GM08714 (cell line): ENCODE measurements around the gene FGL2.
A peak's percentile ranks its signal among the peaks of the same experiment; 100 is the strongest.
"Not testable (repeated sequence)": the region's sequence is repeated elsewhere in the genome, so short reads cannot be mapped to it uniquely, and the experiment has no call there.

Source experiments
- H3K4me3 ChIP-seq: fragments of 200-500 bp; sonication (Bioruptor generic); 2 replicates; pipeline ENCODE4 v1.5.1; 2014; ENCODE audit warnings: mild to moderate bottlenecking, low read length, inconsistent platforms
- ZNF274 ChIP-seq: IDR thresholded peaks from 2 replicates; pipeline ENCODE4 v1.6.1; 2012; ENCODE audit warnings: mild to moderate bottlenecking, low read depth, low read length

Gene FGL2

GRCh38 chr7:77226357-77226839, 26.8 kb upstream of the FGL2 start:
- no peak for TF ChIP-seq ZNF274
- no peak overlapping the region for H3K4me3 ChIP-seq

DNA sequence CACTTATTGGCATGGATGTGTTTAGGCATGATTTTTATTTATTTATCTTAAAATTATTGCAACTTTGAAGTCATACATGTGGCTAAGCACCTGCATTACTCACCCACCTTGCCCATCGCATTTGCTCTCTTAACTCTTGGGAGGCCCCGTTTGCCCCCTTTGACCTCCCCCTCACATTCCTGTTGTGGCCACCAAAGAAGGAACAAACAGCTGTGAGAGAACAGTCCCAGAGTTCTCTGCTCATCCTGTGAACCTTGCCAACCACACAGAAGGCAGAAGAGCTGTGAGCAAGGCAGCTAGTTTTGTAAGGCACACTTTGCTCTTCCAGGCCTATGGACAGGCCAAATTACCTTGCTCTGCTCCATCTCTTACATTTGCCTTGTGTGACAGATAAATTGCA, 23.6 kb upstream of the FGL2 start:
- TF ChIP-seq ZNF274: no peak
- H3K4me3 ChIP-seq: no peak overlapping the region

DNA sequence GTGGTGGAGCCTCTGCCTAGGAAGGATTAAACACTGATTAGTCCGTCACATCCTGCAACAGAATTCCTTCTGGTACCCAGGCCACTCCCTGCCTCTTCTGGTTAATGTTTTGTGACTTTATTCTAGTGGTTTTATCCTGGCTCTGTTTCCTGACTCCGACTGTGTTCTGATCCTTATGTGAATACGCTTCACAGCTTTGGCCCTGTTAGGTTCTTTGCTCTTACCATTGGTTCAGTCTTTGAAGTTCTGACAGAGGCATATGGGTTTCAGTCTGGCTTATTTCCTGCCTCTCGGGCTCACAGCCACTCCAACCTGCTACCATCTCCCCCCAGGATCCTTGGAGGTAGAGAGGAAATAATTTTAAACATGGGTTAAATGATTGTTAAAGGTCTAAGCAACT, 23.2 kb upstream of the FGL2 start:
- no peak for TF ChIP-seq ZNF274
- H3K4me3 ChIP-seq: no peak overlapping the region

DNA sequence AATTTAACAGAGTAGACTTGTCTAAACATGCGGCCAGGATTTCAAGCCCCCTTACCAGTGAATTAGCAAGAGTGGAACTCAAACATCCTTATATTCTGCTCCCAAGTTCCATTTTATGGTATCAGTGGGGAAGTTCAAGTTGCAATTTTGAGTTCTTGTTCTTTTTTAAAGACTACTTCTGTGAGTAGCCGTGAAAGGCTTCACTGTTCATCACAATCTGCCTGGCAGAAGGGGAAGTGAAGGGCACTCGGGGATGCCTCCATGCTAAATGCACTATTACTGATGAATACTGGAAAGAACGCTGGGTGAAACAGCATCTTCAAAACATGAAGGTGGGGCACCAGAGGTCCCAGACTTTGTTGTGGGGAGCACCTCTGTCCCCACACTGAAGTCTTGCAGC, 22.4 kb upstream of the FGL2 start:
- no peak overlapping the region for H3K4me3 ChIP-seq
- no peak for TF ChIP-seq ZNF274

- not testable (repeated sequence) for H3K4me3 ChIP-seq
These were observed 20.2 kb upstream of the FGL2 start for GRCh38 chr7:77219701-77220331.

- TF ChIP-seq ZNF274: no peak
- H3K4me3 ChIP-seq: no peak overlapping the region
These were observed 18.0 kb upstream of the FGL2 start for GRCh38 chr7:77217474-77218185.

DNA sequence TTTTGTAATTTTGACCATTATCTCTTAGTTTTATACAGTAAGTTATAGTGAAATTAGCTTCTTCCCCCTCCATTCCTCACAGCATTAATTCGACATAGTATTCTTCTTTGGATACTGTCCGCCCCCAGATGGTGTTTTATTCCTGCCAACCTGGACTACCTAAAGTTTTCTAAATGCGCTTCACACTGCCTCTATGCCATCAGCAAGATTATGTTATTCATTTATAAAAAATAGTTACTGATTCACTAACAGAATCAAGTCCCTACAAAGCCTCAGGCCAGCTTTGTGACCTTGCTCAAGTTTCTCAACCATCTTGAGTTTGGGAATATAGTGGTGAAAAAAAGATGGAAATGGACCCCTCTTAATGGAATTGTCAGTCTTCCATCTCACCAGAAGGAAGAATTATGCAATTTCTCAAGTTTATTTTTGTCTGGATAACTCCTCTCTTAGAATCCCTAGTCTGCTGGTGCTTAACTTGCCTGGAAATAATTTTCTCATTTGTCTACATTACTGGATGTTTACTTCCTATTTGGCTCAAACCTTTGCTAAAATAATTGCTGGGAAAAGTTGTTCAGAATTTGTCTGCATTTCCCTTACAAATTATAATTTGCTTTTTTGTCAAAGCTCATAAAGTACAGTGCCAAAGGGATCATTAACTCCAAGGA, 16.7 kb upstream of the FGL2 start:
- no peak for TF ChIP-seq ZNF274
- H3K4me3 ChIP-seq: no peak overlapping the region

DNA sequence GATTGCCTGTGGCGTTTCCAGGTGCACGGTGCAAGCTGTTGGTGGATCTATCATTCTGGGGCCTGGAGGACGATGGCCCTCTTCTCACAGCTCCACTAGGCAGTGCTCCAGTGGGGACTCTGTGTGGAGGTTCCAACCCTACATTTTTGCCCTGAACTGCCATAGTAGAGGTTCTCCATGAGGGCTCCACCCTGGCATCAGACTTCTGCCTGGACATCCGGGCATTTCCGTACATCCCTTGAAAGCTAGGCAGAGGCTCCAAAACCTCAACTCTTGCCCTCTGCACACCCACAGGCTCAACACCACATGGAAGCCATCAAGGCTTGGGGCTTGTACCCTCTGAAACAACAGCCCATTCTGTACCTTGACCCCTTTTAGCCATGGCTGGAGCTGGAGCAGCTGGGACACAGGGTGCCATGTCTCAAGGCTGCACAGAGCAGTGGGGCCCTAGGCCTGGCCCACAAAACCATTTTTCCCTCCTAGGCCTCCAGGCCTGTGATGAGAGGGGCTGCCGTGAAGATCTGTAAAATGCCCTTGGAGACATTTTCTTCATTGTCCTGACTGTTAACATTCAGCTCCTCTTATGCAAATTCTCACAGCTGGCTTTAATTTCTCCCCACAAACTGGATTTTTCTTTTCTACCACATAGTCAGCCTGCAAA, 10.0 kb upstream of the FGL2 start:
- no peak overlapping the region for H3K4me3 ChIP-seq
- no peak for TF ChIP-seq ZNF274

DNA sequence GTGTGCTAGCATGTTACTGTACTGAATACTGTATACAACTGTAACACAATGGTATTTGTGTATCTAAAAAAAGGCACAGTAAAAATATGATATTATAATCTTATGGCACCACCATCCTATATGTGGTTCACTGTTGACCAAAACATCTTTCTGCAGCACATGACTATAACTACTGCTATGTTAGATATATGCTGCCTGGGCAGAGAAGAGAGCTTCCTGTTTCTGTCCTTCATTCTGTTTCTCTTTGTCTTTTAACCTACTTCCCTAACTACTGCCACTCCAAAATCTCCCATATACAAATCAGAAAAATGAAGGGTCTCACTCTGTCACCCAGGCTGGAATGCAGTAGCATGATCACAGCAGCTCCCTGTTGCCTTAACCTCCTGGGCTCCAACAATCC, 8.8 kb upstream of the FGL2 start:
- H3K4me3 ChIP-seq: no peak overlapping the region
- no peak for TF ChIP-seq ZNF274

DNA sequence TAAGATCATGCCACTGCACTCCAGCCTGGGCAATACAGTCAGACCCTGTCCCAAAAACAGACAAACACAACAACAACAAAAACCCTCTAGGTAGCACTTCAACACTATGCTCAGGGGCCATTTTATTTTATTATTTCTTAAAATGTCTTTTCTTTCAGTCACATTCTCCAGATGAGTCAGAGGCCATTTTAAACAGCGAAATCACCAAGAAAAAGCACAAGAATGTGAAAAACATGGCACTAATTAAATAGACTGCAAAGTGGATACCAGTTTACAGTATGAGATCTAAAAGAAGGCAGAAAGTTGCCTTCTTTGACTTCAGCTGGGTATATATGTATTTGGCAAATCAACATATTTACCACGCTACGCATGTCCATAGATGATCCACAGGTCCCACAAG, 6.1 kb upstream of the FGL2 start:
- no peak for TF ChIP-seq ZNF274
- no peak overlapping the region for H3K4me3 ChIP-seq

DNA sequence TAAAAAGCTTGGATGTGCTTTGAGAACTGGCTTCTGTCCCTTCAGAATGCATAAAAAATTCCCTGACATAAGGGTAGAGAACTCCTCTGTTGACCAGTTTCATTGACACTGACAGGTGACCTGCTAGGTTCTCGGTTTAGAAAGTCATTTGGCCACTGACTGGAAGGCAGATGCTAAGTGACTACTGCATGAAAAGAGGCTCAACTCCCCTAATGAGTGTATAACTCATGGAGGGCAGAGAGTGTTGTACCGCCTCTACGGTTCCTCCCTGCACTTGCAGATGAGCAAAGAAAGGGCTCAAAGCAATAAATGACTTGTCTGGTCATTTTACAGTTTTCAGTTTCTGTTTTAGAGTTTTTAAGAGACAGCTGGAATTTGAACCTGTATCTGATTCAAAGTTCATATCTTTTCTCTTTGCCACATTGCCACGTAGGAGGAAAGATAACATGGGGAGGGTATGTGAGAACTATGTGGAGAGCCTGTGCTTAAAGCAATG, 2.9 kb upstream of the FGL2 start:
- TF ChIP-seq ZNF274: no peak
- peak overlapping the region; percentile 28; the same call in 1 of the 2 replicates for H3K4me3 ChIP-seq

DNA sequence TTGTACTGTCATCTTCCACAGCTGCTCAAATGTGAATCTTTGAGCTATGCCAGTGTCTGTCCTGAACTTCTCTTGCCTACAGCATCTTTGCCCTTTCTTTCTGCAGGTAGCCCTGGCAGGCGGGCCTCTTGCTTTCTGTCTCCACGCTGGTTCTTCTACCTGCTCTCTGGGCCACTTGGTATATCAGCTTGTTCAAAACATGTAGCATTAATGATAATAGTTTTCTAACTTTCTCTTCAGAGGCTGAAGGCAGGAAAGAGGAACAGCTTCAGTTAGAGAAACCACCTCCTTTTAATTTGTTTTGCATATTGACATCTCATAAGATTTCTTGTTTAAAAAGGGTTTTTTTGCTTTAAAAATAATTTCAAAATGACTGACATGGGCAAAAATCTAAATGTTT, 923 bp upstream of the FGL2 start:
- TF ChIP-seq ZNF274: no peak
- peak overlapping the region; percentile 37; the same call in 1 of the 2 replicates for H3K4me3 ChIP-seq

- no peak for TF ChIP-seq ZNF274
- H3K4me3 ChIP-seq: no peak overlapping the region; the same call in 1 of the 2 replicates
These were observed 2.5 kb downstream of the FGL2 start for GRCh38 chr7:77197141-77197540.

GRCh38 chr7:77188731-77189437, 10.7 kb downstream of the FGL2 start:
- TF ChIP-seq ZNF274: no peak
- H3K4me3 ChIP-seq: no peak overlapping the region
